HG03175 (cell line): ENCODE results near the gene EDIL3.
"Not testable (repeated sequence)": the region's sequence is repeated elsewhere in the genome, so short reads cannot be mapped to it uniquely, and the experiment has no call there.

Experiments
- ATAC-seq: cut with Tn5 transposase; IDR thresholded peaks from one replicate; pipeline ENCODE4 v1.9.1; 2021; ENCODE audit warnings: mild to moderate bottlenecking, moderate library complexity; ENCODE audit not compliant: unreplicated experiment

Gene EDIL3

GRCh38 chr5:84085387-84086041 is 299.2 kb downstream of the EDIL3 start:
- ATAC-seq: no peak

- no peak for ATAC-seq
Observed at GRCh38 chr5:84080908-84081307, 303.8 kb downstream of the EDIL3 start.

GRCh38 chr5:84072339-84072738 is 312.3 kb downstream of the EDIL3 start:
- no peak for ATAC-seq

- ATAC-seq: no peak
Observed at GRCh38 chr5:84069608-84070179, 315.0 kb downstream of the EDIL3 start.

- no peak for ATAC-seq
Observed at GRCh38 chr5:84063041-84063440, 321.6 kb downstream of the EDIL3 start.

- no peak for ATAC-seq
Observed at GRCh38 chr5:84059672-84060071, 325.0 kb downstream of the EDIL3 start.

GRCh38 chr5:84058561-84058960 is 326.1 kb downstream of the EDIL3 start:
- no peak for ATAC-seq

GRCh38 chr5:84057211-84057610 is 327.5 kb downstream of the EDIL3 start:
- ATAC-seq: no peak

GRCh38 chr5:84045964-84046363 is 338.7 kb downstream of the EDIL3 start:
- ATAC-seq: no peak

GRCh38 chr5:84036842-84037241 is 347.8 kb downstream of the EDIL3 start:
- no peak for ATAC-seq

GRCh38 chr5:84032324-84032723 is 352.4 kb downstream of the EDIL3 start:
- ATAC-seq: no peak

GRCh38 chr5:84028093-84028492 is 356.6 kb downstream of the EDIL3 start:
- ATAC-seq: no peak

GRCh38 chr5:84018521-84018920 is 366.2 kb downstream of the EDIL3 start:
- ATAC-seq: not testable (repeated sequence)

GRCh38 chr5:84017523-84018172 is 367.0 kb downstream of the EDIL3 start:
- ATAC-seq: no peak

GRCh38 chr5:84016085-84016484 is 368.6 kb downstream of the EDIL3 start:
- no peak for ATAC-seq

- no peak for ATAC-seq
Observed at GRCh38 chr5:84014966-84015365, 369.7 kb downstream of the EDIL3 start.

- no peak for ATAC-seq
Observed at GRCh38 chr5:83993803-83994202, 390.9 kb downstream of the EDIL3 start.

GRCh38 chr5:83991566-83992224 is 393.0 kb downstream of the EDIL3 start:
- no peak for ATAC-seq

- no peak for ATAC-seq
Observed at GRCh38 chr5:83988293-83988685, 396.4 kb downstream of the EDIL3 start.

GRCh38 chr5:83987513-83988292 is 397.0 kb downstream of the EDIL3 start:
- ATAC-seq: no peak

GRCh38 chr5:83983852-83984251 is 400.8 kb downstream of the EDIL3 start:
- ATAC-seq: no peak
